GM18508 (cell line): Measurements from ENCODE around the gene NT5M.

Experiments used
- ATAC-seq: cut with Tn5 transposase; IDR thresholded peaks from one replicate; pipeline ENCODE4 v1.9.1; 2021; ENCODE audit warnings: moderate number of reproducible peaks; ENCODE audit not compliant: insufficient read depth, unreplicated experiment

Gene NT5M

DNA sequence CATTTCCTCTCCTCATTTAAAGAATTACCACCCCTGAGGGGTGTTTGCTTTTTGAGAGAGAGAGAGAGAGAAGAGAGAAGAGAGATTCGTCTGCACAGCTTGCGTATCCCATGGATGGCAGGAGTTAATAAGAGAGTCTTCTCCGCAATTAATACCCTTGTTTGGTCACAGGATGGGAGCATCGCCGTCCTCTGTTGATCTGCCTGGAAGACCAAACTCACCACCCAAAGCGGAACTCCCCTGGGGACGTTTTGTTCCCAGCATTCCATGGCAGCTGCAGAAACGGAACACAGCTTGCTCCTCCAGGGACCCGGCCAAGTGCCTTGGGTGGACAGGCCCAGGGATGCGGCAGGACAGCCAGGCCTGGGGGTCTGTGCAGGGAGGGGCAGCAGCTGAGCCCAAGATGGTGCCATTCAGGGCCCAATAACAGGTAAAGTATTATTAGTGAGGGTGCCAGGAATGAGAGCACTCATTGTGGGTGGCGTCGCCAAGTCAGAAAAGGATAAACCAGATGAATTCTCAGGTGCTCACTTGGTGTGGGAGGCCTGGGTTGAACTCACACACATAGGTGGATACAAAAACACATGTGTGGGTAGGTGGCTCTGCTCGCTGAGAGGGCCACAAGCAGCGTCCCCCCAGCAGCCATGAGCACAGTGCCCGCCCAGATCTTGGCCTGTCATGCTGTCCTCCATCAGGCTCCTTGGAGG, 83.1 kb downstream of the NT5M start:
- ATAC-seq = no peak

- ATAC-seq = no peak
Observed at GRCh38 chr17:17387017-17387497, 83.9 kb downstream of the NT5M start.

GRCh38 chr17:17387498-17388362, 84.6 kb downstream of the NT5M start:
- ATAC-seq = no peak

DNA sequence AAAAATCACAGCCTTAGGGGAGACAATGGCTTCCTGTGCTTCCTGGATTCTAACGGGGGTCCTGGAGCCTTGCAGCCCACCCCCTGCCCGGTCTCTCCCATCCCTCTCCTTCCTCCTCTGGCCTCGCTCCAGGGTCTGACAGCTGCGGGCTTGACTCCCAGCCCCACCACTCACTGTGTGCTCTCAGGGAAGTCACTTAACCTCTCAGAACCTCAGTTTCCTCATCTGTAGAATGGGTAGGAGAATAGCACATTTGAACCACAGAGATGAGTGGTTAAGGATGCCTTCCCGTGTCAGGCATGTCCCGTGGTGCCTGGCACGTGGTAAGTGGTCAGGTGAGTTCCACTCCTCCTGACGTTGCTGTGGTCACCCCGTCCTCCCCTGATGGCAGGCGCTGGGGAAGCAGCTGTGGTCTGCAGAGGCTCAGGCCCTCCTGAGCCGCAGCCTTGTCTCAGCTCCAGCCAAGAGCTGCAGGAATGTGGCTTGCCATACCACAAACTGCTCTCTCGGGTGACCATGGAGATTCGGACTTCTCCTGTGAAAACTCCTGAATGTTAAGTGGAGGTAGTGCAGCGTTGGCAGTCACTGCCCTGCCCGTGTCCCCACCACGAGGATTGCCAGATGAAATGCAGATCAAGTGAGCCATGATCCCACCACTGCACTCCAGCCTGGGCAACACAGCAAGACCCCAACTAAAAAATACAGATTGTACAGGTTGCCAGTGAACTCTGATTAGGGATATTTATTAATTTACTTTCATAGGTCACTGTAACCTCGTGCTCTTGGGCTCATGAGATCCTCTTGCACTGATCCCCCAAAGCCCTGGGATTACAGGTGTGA, 85.7 kb downstream of the NT5M start:
- no peak for ATAC-seq

DNA sequence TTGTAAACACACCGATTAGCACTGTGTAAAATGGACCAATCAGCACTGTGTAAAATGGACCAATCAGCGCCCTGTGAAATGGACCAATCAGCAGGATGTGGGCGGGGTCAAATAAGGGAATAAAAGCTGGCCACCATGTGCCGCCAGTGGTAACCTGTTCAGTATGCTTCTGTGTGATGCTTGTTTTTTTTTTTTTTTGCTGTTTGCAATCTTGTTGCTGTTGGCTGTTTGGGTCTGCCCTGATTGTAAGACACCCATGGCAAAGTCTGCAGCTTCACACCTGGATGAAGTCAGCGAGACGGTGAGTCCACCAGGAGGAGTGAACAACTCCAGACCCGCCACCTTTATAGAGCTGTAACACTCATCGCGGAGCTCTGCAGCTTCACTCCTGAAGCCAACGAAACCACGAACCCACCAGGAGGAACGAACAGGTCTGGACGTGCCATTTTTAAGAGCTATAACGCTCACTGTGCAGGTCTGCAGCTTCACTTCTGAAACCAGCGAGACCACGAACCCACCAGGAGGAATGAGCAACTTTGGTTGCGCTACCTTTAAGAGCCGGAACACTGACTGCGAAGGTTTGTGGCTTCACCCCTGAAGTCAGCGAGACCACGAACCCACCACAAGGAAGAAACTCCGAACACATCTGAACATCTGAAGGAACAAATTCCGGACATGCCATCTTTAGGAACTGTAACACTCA, 88.6 kb downstream of the NT5M start:
- no peak for ATAC-seq

- ATAC-seq = no peak
Observed at GRCh38 chr17:17393976-17394375, 90.8 kb downstream of the NT5M start.

DNA sequence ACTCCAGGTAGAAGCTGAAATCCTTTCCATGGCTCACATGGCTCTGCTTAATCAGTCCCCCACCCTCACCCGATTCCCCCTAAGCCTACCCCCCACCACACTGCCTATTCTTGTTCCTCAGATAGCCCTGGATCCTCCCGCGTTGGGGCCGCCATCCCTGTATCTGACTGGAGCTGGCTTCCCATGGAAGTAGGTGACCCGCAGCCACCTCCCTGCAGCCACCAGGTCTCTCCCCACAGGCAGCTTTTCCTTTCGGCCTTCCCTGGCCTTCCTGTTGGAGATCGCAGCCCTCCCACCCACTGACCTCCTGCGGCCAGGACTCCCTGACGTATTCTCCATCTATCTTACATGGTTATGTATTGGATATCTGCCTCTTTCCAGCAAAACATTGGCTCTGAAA, 91.3 kb downstream of the NT5M start:
- ATAC-seq = no peak

- no peak for ATAC-seq
Observed at GRCh38 chr17:17395246-17395802, 92.2 kb downstream of the NT5M start.

- no peak for ATAC-seq
Observed at GRCh38 chr17:17395885-17396284, 92.7 kb downstream of the NT5M start.
